PC-3 (cell line): ENCODE results near the gene USP8.

Experiments
- EZH2 ChIP-seq: fragments of 300-600 bp; sonication (generic); IDR thresholded peaks from one replicate; pipeline ENCODE4 v1.6.1; 2017; ENCODE audit warnings: antibody characterized with exemption, mild to moderate bottlenecking, low read length; ENCODE audit not compliant: unreplicated experiment
- EZH2phosphoT487 ChIP-seq: fragments of 300-600 bp; sonication (generic); IDR thresholded peaks from 2 replicates; pipeline ENCODE4 v1.6.1; 2018; ENCODE audit warnings: mild to moderate bottlenecking, antibody characterized with exemption, low read length, borderline replicate concordance
- TF ChIP-seq, protein P1 (sequence below): fragments of 300-600 bp; sonication (generic); conservative IDR thresholded peaks from 2 replicates; pipeline ENCODE4 v1.5.1; 2017; ENCODE audit warnings: antibody characterized with exemption, low read depth, mild to moderate bottlenecking, low read length

DNA sequence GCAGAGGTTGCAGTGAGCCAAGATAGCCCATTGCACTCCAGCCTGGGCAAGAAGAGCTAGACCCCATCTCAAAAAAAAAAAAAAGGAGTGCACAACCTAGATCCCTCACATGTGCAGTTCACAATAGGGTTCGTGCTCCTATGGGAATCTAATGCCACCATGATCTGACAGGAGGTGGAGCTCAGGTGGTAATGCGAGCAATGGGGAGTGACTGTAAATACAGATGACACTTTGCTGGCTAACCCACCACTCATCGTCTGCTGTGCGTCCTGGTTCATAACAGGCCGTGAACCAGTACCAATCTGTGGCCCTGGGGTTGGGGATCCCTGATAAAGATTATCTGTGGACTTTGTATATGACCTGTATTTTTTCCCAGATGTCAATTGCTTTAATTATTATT lies 16.7 kb downstream of the USP8 start:
- no peak for TF ChIP-seq EZH2
- TF ChIP-seq, protein P1, sequence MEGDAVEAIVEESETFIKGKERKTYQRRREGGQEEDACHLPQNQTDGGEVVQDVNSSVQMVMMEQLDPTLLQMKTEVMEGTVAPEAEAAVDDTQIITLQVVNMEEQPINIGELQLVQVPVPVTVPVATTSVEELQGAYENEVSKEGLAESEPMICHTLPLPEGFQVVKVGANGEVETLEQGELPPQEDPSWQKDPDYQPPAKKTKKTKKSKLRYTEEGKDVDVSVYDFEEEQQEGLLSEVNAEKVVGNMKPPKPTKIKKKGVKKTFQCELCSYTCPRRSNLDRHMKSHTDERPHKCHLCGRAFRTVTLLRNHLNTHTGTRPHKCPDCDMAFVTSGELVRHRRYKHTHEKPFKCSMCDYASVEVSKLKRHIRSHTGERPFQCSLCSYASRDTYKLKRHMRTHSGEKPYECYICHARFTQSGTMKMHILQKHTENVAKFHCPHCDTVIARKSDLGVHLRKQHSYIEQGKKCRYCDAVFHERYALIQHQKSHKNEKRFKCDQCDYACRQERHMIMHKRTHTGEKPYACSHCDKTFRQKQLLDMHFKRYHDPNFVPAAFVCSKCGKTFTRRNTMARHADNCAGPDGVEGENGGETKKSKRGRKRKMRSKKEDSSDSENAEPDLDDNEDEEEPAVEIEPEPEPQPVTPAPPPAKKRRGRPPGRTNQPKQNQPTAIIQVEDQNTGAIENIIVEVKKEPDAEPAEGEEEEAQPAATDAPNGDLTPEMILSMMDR: no peak
- TF ChIP-seq EZH2phosphoT487: no peak
